Ramos (cell line): ENCODE results near the gene DENND4A.

Experiments
- in situ Hi-C: fragments of 300-500 bp; cut with MboI; formaldehyde crosslinking; loops from one replicate; pipeline ENCODE4 v1.14.3; 2022; ENCODE audit warnings: low sequenced_read_pairs; ENCODE audit not compliant: unreplicated experiment

The DENND4A gene

GRCh38 chr15:65792138-65792987, at the start of gene DENND4A:
Gene DENND4A, minus strand, starts transcription at chr15:65792293. Its CDS starts 35,843 bp downstream, at chr15:65756450.
- in situ Hi-C loops, result no loop called here

- in situ Hi-C loops, result no loop called here
Observed at GRCh38 chr15:65841121-65841930, 49.2 kb upstream of the DENND4A start.

GRCh38 chr15:65839985-65840384, 47.9 kb upstream of the DENND4A start:
- in situ Hi-C loops, result no loop called here

- in situ Hi-C loops, result no loop called here
Observed at GRCh38 chr15:65839354-65839901, 47.3 kb upstream of the DENND4A start.

- in situ Hi-C loops, result no loop called here
Observed at GRCh38 chr15:65837301-65838294, 45.5 kb upstream of the DENND4A start.

GRCh38 chr15:65836665-65837064, 44.6 kb upstream of the DENND4A start:
- in situ Hi-C loops, result no loop called here

GRCh38 chr15:65835447-65835846, 43.4 kb upstream of the DENND4A start:
- in situ Hi-C loops, result no loop called here

- in situ Hi-C loops, result no loop called here
Observed at GRCh38 chr15:65834603-65835282, 42.6 kb upstream of the DENND4A start.

- in situ Hi-C loops, result no loop called here
Observed at GRCh38 chr15:65833501-65834205, 41.6 kb upstream of the DENND4A start.

GRCh38 chr15:65832549-65833364, 40.7 kb upstream of the DENND4A start:
- in situ Hi-C loops, result no loop called here

GRCh38 chr15:65829130-65829764, 37.2 kb upstream of the DENND4A start:
- in situ Hi-C loops, result no loop called here

GRCh38 chr15:65828585-65828984, 36.5 kb upstream of the DENND4A start:
- in situ Hi-C loops, result no loop called here

GRCh38 chr15:65827065-65827464, 35.0 kb upstream of the DENND4A start:
- in situ Hi-C loops, result no loop called here

- in situ Hi-C loops, result no loop called here
Observed at GRCh38 chr15:65824941-65825544, 33.0 kb upstream of the DENND4A start.

GRCh38 chr15:65824031-65824743, 32.1 kb upstream of the DENND4A start:
- in situ Hi-C loops, result no loop called here

GRCh38 chr15:65822316-65822715, 30.2 kb upstream of the DENND4A start:
- in situ Hi-C loops, result no loop called here
